AG10803 (cell line): ENCODE results near the gene ZMIZ2.

ENCODE experiments used
- DNase-seq: peaks from one replicate; pipeline ENCODE4 v3.0.0; 2010; ENCODE audit warnings: low read depth
- H3K4me3 ChIP-seq: 2 replicates; pipeline ENCODE4 v1.5.1; 2011; ENCODE audit warnings: mild to moderate bottlenecking, low read length, control low read depth
- TF ChIP-seq, protein P1 (sequence below): conservative IDR thresholded peaks from 2 replicates; pipeline ENCODE4 v1.5.1; 2011; ENCODE audit warnings: mild to moderate bottlenecking, low read length, control low read depth, inconsistent platforms

Gene ZMIZ2

DNA sequence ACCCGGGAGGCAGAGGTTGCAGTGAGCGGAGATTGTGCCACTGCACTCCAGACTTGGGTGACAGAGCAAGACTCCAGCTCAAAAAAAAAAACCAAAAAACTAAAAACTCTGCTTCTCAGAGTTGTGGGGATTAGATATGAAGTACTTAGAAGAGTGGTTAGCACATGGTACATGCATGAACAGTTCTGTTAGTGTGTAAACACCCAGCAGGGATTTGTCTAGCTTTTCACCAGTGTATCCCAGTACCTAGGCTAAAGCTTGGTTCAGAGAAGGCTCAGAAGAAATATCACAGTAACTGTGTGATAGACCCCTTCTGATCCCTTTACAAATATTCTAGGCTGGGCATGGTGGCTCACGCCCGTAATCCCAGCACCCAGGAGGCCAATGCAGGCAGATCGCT, 57.3 kb downstream of the ZMIZ2 start:
- TF ChIP-seq, protein P1, sequence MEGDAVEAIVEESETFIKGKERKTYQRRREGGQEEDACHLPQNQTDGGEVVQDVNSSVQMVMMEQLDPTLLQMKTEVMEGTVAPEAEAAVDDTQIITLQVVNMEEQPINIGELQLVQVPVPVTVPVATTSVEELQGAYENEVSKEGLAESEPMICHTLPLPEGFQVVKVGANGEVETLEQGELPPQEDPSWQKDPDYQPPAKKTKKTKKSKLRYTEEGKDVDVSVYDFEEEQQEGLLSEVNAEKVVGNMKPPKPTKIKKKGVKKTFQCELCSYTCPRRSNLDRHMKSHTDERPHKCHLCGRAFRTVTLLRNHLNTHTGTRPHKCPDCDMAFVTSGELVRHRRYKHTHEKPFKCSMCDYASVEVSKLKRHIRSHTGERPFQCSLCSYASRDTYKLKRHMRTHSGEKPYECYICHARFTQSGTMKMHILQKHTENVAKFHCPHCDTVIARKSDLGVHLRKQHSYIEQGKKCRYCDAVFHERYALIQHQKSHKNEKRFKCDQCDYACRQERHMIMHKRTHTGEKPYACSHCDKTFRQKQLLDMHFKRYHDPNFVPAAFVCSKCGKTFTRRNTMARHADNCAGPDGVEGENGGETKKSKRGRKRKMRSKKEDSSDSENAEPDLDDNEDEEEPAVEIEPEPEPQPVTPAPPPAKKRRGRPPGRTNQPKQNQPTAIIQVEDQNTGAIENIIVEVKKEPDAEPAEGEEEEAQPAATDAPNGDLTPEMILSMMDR: no peak
- DNase-seq: no peak
- no peak overlapping the region for H3K4me3 ChIP-seq

DNA sequence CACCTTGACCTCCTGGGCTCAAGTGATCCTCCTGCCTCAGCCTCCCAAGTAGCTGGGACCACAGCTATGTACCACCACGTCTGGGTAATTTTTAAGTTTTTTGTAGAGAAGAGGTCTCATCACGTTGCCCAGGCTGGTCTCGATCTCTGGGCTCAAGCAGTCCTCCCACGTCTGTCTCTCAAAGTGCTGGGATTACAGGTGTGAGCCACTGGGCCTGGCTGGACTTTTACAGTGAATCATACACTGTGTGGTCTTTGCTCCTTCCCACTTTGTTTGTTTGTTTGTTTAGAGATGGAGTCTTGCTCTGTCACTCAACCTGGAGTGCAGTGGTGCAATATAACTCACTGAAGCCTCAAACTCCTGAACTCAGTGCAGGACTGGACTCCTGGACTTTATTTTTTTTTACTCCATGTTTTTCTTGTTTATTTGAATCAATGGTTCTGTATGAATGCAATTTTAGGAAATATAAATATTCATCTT, 60.3 kb downstream of the ZMIZ2 start:
- no peak for DNase-seq
- TF ChIP-seq, protein P1: no peak
- no peak overlapping the region for H3K4me3 ChIP-seq

DNA sequence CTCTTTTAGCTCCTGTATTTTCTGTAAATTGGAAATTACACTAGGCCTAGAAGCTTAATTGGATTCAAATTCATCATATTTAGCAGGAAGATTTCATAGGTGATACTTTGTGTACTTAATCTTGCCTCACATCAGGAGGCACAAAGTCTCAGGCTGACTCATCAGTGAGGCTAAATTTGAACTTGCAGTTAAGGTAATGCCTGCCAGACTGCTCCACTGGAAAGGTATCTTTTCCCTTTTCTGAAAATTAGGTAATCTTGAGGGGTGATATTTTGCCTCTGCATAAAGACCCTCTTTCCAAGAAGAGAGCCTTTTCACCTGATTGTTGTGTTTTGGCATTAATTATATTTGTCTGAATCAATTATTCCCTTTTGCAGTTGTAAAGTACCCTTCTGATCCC, 62.4 kb downstream of the ZMIZ2 start:
- TF ChIP-seq, protein P1: no peak
- no peak overlapping the region for H3K4me3 ChIP-seq
- DNase-seq: no peak

DNA sequence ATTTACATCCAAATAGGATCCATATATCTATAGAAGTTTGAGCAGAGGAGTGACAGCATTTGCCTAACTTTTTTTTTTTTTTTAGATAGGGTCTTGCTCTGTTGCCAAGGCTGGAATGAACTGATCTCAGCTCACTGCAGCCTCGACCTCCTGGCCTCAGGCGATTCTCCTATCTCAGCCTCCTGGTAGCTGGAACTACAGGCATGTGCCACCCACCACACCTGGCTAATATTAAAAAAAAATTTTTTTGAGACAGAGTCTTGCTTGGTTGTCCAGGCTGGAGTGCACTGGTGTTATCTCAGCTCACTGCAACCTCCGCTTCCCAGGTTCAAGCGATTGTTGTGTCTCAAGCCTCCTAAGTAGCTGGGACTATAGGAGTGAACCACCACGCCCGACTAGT, 62.9 kb downstream of the ZMIZ2 start:
- no peak overlapping the region for H3K4me3 ChIP-seq
- TF ChIP-seq, protein P1: no peak
- no peak for DNase-seq

DNA sequence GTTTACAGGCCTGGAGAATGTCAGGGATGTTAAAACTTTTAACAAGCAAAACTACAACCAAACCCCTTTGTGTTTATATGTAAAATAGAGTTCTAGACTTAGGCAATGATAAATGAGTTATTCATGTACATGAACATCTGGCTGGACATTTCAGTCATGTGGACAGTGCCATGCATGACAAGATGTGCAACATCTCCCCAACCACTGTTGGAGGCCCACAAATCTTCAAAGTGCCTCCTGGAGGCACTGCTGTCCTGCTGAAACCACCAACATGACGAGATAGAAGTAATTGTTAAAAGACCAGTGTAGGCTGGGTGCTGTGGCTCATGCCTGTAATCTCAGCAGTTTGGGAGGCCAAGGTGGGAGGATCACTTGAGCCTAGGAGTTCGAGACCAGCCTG, 66.3 kb downstream of the ZMIZ2 start:
- no peak overlapping the region for H3K4me3 ChIP-seq
- TF ChIP-seq, protein P1: no peak
- DNase-seq: no peak

DNA sequence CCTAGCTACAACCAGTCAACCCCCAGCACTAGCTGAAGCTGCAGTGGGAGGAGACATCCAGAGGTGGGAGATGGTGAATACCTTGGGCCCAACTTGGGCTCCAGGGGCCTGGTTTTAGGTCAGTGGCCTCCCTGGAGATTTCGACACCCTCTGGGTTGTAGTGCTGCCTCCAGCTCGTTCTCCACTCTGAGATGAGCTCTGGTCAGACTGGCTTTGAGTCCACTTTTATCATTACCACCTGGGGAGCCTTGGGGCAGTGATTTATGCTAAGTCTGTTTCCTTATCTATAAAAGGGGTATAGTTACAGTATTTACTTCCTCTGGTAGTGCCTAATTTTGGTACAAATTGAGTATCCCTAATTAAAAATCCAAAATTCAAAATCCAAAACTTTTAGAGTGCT, 70.6 kb downstream of the ZMIZ2 start:
- no peak for DNase-seq
- H3K4me3 ChIP-seq: no peak overlapping the region
- TF ChIP-seq, protein P1: no peak
